Natural killer cell (primary cell): Measurements from ENCODE around the gene MASP1. TPM values are rescaled to one million over a fixed set of nuclear protein-coding genes. Genes with fewer than 3 reads are reported as not detected.

Experiments
- ATAC-seq, 3 donors: fragments of 150-1000 bp in 2 of 3; fragments of 200-7000 bp in 1 of 3; cut with Tn5 transposase; 1 replicate in 1 of 3; 2 replicates in 2 of 3; pipeline ENCODE4 v1.10.0; 2021; ENCODE audit warnings: mild to moderate bottlenecking in 2 of 3, moderate library complexity in 2 of 3
- DNase-seq, 2 donors: peaks; one replicate each; pipeline versions ENCODE4 v3.0.0 to v3.0.0-alpha.2; 2013 to 2021; ENCODE audit warnings: mixed read lengths in 1 of 2
- H3K27ac ChIP-seq: one replicate; pipeline ENCODE4 v1.5.1; 2013; ENCODE audit warnings: mild to moderate bottlenecking, low read length
- H3K27me3 ChIP-seq: one replicate; pipeline ENCODE4 v1.6.1; 2013; ENCODE audit warnings: low read length; ENCODE audit not compliant: control insufficient read depth, insufficient read depth
- H3K36me3 ChIP-seq: one replicate; pipeline ENCODE4 v1.6.1; 2013; ENCODE audit warnings: low read length; ENCODE audit not compliant: control insufficient read depth, insufficient read depth
- H3K4me1 ChIP-seq: one replicate; pipeline ENCODE4 v1.6.1; 2013; ENCODE audit warnings: low read length; ENCODE audit not compliant: control insufficient read depth, insufficient read depth
- H3K4me3 ChIP-seq: one replicate; pipeline ENCODE4 v1.5.1; 2013; ENCODE audit warnings: low read length
- H3K9me3 ChIP-seq: one replicate; pipeline ENCODE4 v1.6.1; 2013; ENCODE audit warnings: low read length; ENCODE audit not compliant: control insufficient read depth, insufficient read depth
- H3K27ac Mint-ChIP-seq, 2 donors: one replicate each; pipeline ENCODE4 v1.8.0; 2022; ENCODE audit warnings: mild to moderate bottlenecking in 2 of 2, mixed read lengths in 2 of 2, moderate library complexity in 1 of 2
- H3K27me3 Mint-ChIP-seq, 2 donors: one replicate each; pipeline ENCODE4 v1.8.0; 2022; ENCODE audit warnings: low read depth in 2 of 2, mixed read lengths in 2 of 2
- H3K36me3 Mint-ChIP-seq: one replicate; pipeline ENCODE4 v1.8.0; 2022; ENCODE audit warnings: mixed read lengths
- H3K4me1 Mint-ChIP-seq, 2 donors: one replicate each; pipeline ENCODE4 v1.8.0; 2022; ENCODE audit warnings: mixed read lengths in 2 of 2
- H3K4me3 Mint-ChIP-seq: one replicate; pipeline ENCODE4 v1.8.0; 2022; ENCODE audit warnings: mild to moderate bottlenecking, moderate library complexity, mixed read lengths
- H3K9me3 Mint-ChIP-seq, 2 donors: one replicate each; pipeline ENCODE4 v1.8.0; 2022; ENCODE audit warnings: mixed read lengths in 2 of 2
- CTCF ChIP-seq: fragments of 200-600 bp; IDR thresholded peaks from one replicate; pipeline ENCODE4 v1.8.0; 2022; ENCODE audit warnings: antibody characterized with exemption
- WGBS: methylation state at CpG from one replicate; pipeline ENCODE4 v1.1.7; 2013; ENCODE audit warnings: missing lambda C conversion rate; ENCODE audit not compliant: insufficient coverage; 5-methylcytosine and 5-hydroxymethylcytosine counted together
- intact Hi-C: fragments of 100-400 bp; cut with micrococcal nuclease; formaldehyde crosslinking; loops from one replicate; pipeline ENCODE4 v1.14.2; 2022
- total RNA-seq, 4 donors: library from RNA; stranded (reverse); fragments of 120-200 nt in 1 of 4; gene quantifications; one replicate each; pipeline versions ENCODE4 v1.2.3 to v1.2.4, GENCODE V29; 2013 to 2022

The MASP1 gene
- total RNA-seq, 3 donors from 2014 or later (not counting 1 experiment from before 2014, with no cell fraction given) = not detected

- Mint-ChIP-seq H3K36me3 (no peaks in the 10 kb centered on the region), H3K9me3 (no peaks in the 10 kb centered on the region), H3K27ac (no peak overlapping the region), H3K4me3 (no peak overlapping the region), H3K4me1 (no peaks in the 10 kb centered on the region), H3K27me3 (peaks cover 12 to 39% of the 10 kb centered on the region in 2 donors)
- Histone ChIP-seq H3K27ac (no peak overlapping the region), H3K4me1 (no peaks in the 10 kb centered on the region), H3K27me3 (peaks cover 4% of the 10 kb centered on the region), H3K9me3 (no peaks in the 10 kb centered on the region), H3K4me3 (no peak overlapping the region), H3K36me3 (no peaks in the 10 kb centered on the region)
- ATAC-seq (no peak), DNase-seq (no peak)
- no CpG with 5 or more reads among the region's 3 CpGs for WGBS
- intact Hi-C loops = no loop called here
- TF ChIP-seq CTCF = no peak
Measured at GRCh38 chr3:187261541-187261969, 30.0 kb downstream of the MASP1 start.

- H3K4me3 ChIP-seq = no peak overlapping the region
- H3K36me3 ChIP-seq = no peaks in the 10 kb centered on the region
- H3K4me3 Mint-ChIP-seq = no peak overlapping the region
- intact Hi-C loops = no loop called here
- H3K27ac Mint-ChIP-seq = no peak overlapping the region
- no peaks in the 10 kb centered on the region for H3K36me3 Mint-ChIP-seq
- no peaks in the 10 kb centered on the region for H3K9me3 ChIP-seq
- H3K27me3 Mint-ChIP-seq = peaks cover 9 to 34% of the 10 kb centered on the region in 2 donors
- no peak for DNase-seq
- H3K9me3 Mint-ChIP-seq = no peaks in the 10 kb centered on the region
- no peaks in the 10 kb centered on the region for H3K4me1 Mint-ChIP-seq
- no peak overlapping the region for H3K27ac ChIP-seq
- TF ChIP-seq CTCF = no peak
- WGBS = 85% methylated on average over 2 of the region's 2 CpGs
- ATAC-seq = no peak
- H3K27me3 ChIP-seq = peaks cover 4% of the 10 kb centered on the region
- H3K4me1 ChIP-seq = no peaks in the 10 kb centered on the region
Measured at GRCh38 chr3:187259171-187259570, 32.4 kb downstream of the MASP1 start.

GRCh38 chr3:187257992-187258692 lies 33.4 kb downstream of the MASP1 start:
- no peaks in the 10 kb centered on the region for H3K36me3 ChIP-seq
- intact Hi-C loops = no loop called here
- H3K9me3 ChIP-seq = no peaks in the 10 kb centered on the region
- peaks cover 10 to 36% of the 10 kb centered on the region in 2 donors for H3K27me3 Mint-ChIP-seq
- ATAC-seq (no peak), DNase-seq (no peak)
- H3K27me3 ChIP-seq = no peaks in the 10 kb centered on the region
- H3K4me3 ChIP-seq = no peak overlapping the region
- no peaks in the 10 kb centered on the region for H3K4me1 Mint-ChIP-seq
- no peaks in the 10 kb centered on the region for H3K36me3 Mint-ChIP-seq
- H3K9me3 Mint-ChIP-seq = no peaks in the 10 kb centered on the region
- WGBS = 82% methylated on average over 3 of the region's 5 CpGs
- TF ChIP-seq CTCF = no peak
- H3K4me3 Mint-ChIP-seq = no peak overlapping the region
- H3K27ac Mint-ChIP-seq = no peak overlapping the region
- no peaks in the 10 kb centered on the region for H3K4me1 ChIP-seq
- no peak overlapping the region for H3K27ac ChIP-seq

- Mint-ChIP-seq H3K27me3 (peaks cover 11 to 35% of the 10 kb centered on the region in 2 donors), H3K9me3 (no peaks in the 10 kb centered on the region), H3K27ac (no peak overlapping the region), H3K36me3 (no peaks in the 10 kb centered on the region), H3K4me1 (no peaks in the 10 kb centered on the region), H3K4me3 (no peak overlapping the region)
- DNase-seq (no peak), ATAC-seq (no peak)
- no peaks in the 10 kb centered on the region for H3K27me3 ChIP-seq
- no peak overlapping the region for H3K27ac ChIP-seq
- H3K4me3 ChIP-seq = no peak overlapping the region
- no peak for TF ChIP-seq CTCF
- H3K4me1 ChIP-seq = no peaks in the 10 kb centered on the region
- H3K9me3 ChIP-seq = no peaks in the 10 kb centered on the region
- no peaks in the 10 kb centered on the region for H3K36me3 ChIP-seq
- intact Hi-C loops = no loop called here
- 90% methylated on average over 5 of the region's 6 CpGs for WGBS
Measured at GRCh38 chr3:187257471-187257870, 34.1 kb downstream of the MASP1 start.
